Measurements from ENCODE around the gene ARL17A.
"Not testable (repeated sequence)": the region's sequence is repeated elsewhere in the genome, so short reads cannot be mapped to it uniquely, and the experiment has no call there.

GRCh38 chr17:46623790-46624189 is 44.3 kb upstream of the ARL17A start:
- TF ChIP-seq ZNF423 (tag by site-specific recombination; IDR thresholded peaks at IDR 0.05); CTCF (tag by site-specific recombination; IDR thresholded peaks at IDR 0.05); PBX3 (CRISPR knock-in tag; IDR thresholded peaks at IDR 0.05); SETDB1 (IDR thresholded peaks at IDR 0.05; ENCODE audit: insufficient read length, low read length); ZNF704 (tag by site-specific recombination; IDR thresholded peaks at IDR 0.05); KLF9 (tag by site-specific recombination; IDR thresholded peaks at IDR 0.05; ENCODE audit: low read depth); SCRT2 (tag by site-specific recombination; IDR thresholded peaks at IDR 0.05); ZBTB21 (tag by site-specific recombination; IDR thresholded peaks at IDR 0.05): not testable (repeated sequence)

All from HEK293 (cell line).